GM23338 (cell line): ENCODE results near the gene ITGB5. TPM values are rescaled to one million over a fixed set of nuclear protein-coding genes. Genes with fewer than 3 reads are reported as not detected.

ENCODE experiments used
- ATAC-seq: fragments of 200-7000 bp; cut with Tn5 transposase; 3 replicates; pipeline ENCODE4 v1.9.1; 2020
- DNase-seq: peaks from one replicate; pipeline ENCODE4 v3.0.0-alpha.2; 2015; ENCODE audit warnings: low spot score
- H2AFZ ChIP-seq: fragments of 200-600 bp; sonication (generic); 2 replicates; pipeline ENCODE4 v1.8.0; 2016; ENCODE audit warnings: antibody characterized with exemption, mild to moderate bottlenecking, moderate library complexity
- H3F3A ChIP-seq: fragments of 200-600 bp; sonication (generic); replicated peaks from 2 replicates; pipeline ENCODE4 v1.8.0; 2017; ENCODE audit warnings: antibody characterized with exemption, mixed run types, low read depth
- H3K27ac ChIP-seq: fragments of 200-600 bp; sonication (generic); 2 replicates; pipeline ENCODE4 v1.6.1; 2016; ENCODE audit warnings: low read depth
- H3K27me3 ChIP-seq: fragments of 200-600 bp; sonication (generic); 2 replicates; pipeline ENCODE4 v1.8.0; 2016; ENCODE audit warnings: mild to moderate bottlenecking, mixed run types, moderate library complexity; ENCODE audit not compliant: insufficient read depth
- H3K36me3 ChIP-seq: fragments of 200-600 bp; sonication (generic); 2 replicates; pipeline ENCODE4 v1.8.0; 2016; ENCODE audit warnings: mild to moderate bottlenecking; ENCODE audit not compliant: insufficient read depth
- H3K4me1 ChIP-seq: fragments of 200-600 bp; sonication (generic); 2 replicates; pipeline ENCODE4 v1.8.0; 2016; ENCODE audit warnings: mild to moderate bottlenecking, moderate library complexity; ENCODE audit not compliant: insufficient read depth
- H3K4me2 ChIP-seq: fragments of 200-600 bp; sonication (generic); 2 replicates; pipeline ENCODE4 v1.7.1; 2017; ENCODE audit warnings: mixed run types
- H3K4me3 ChIP-seq: fragments of 200-600 bp; sonication (generic); 2 replicates; pipeline ENCODE4 v1.6.1; 2016; ENCODE audit warnings: mixed run types
- H3K79me2 ChIP-seq: fragments of 200-600 bp; sonication (generic); replicated peaks from 2 replicates; pipeline ENCODE4 v1.8.0; 2017; ENCODE audit warnings: mild to moderate bottlenecking; ENCODE audit not compliant: insufficient read depth
- H3K9me2 ChIP-seq: fragments of 200-600 bp; sonication (generic); 2 replicates; pipeline ENCODE4 v1.8.0; 2017; ENCODE audit not compliant: insufficient read depth
- H4K20me1 ChIP-seq: fragments of 200-600 bp; sonication (generic); replicated peaks from 2 replicates; pipeline ENCODE4 v1.8.0; 2017; ENCODE audit warnings: mild to moderate bottlenecking; ENCODE audit not compliant: insufficient read depth
- H3K27ac Mint-ChIP-seq: 2 replicates; pipeline ENCODE4 v1.8.0; 2020; ENCODE audit warnings: inconsistent platforms, mild to moderate bottlenecking, moderate library complexity, mixed read lengths
- H3K27me3 Mint-ChIP-seq: 3 replicates; pipeline ENCODE4 v1.8.0; 2022; ENCODE audit warnings: low read depth, mild to moderate bottlenecking, moderate library complexity, mixed read lengths, inconsistent platforms; ENCODE audit not compliant: insufficient read depth, poor library complexity
- H3K36me3 Mint-ChIP-seq: 3 replicates; pipeline ENCODE4 v1.8.0; 2021; ENCODE audit warnings: low read depth, mild to moderate bottlenecking, inconsistent platforms, moderate library complexity, mixed read lengths
- H3K4me1 Mint-ChIP-seq: 3 replicates; pipeline ENCODE4 v1.8.0; 2020; ENCODE audit warnings: mild to moderate bottlenecking, inconsistent platforms, mixed read lengths
- H3K4me3 Mint-ChIP-seq: 3 replicates; pipeline ENCODE4 v1.8.0; 2021; ENCODE audit warnings: moderate library complexity, mild to moderate bottlenecking, inconsistent platforms, mixed read lengths
- H3K9me3 Mint-ChIP-seq: 3 replicates; pipeline ENCODE4 v1.8.0; 2020; ENCODE audit warnings: moderate library complexity, mild to moderate bottlenecking, inconsistent platforms, mixed read lengths
- CREB1 ChIP-seq: fragments of 250-450 bp; sonication (Bioruptor Pico); IDR thresholded peaks from 2 replicates; pipeline ENCODE4 v1.5.0; 2020; ENCODE audit warnings: low read depth, mild to moderate bottlenecking, moderate library complexity
- CTCF ChIP-seq, 2 experiments: fragments of 200-600 bp in 1 of 2; sonication (generic) in 1 of 2; conservative IDR thresholded peaks; 2 replicates each; pipeline versions ENCODE4 v1.5.1 to v1.6.1; 2016 to 2017; ENCODE audit warnings: antibody characterized with exemption in 2 of 2, low read depth in 2 of 2, mild to moderate bottlenecking in 2 of 2, moderate library complexity in 1 of 2
- EZH2 ChIP-seq: fragments of 200-600 bp; sonication (generic); IDR thresholded peaks from one replicate; pipeline ENCODE4 v1.8.0; 2017; ENCODE audit warnings: antibody characterized with exemption, mild to moderate bottlenecking, low read depth; ENCODE audit not compliant: unreplicated experiment
- EZH2phosphoT487 ChIP-seq: fragments of 200-600 bp; sonication (generic); IDR thresholded peaks from one replicate; pipeline ENCODE4 v1.8.1; 2018; ENCODE audit warnings: antibody characterized with exemption; ENCODE audit not compliant: unreplicated experiment
- JUNB ChIP-seq: IDR thresholded peaks from one replicate; pipeline ENCODE4 v1.6.1; 2016; ENCODE audit warnings: antibody characterized with exemption; ENCODE audit not compliant: unreplicated experiment
- NANOG ChIP-seq: IDR thresholded peaks from 2 replicates; pipeline ENCODE4 v1.6.1; 2016; ENCODE audit warnings: antibody characterized with exemption, borderline replicate concordance
- POLR2AphosphoS5 ChIP-seq: IDR thresholded peaks from 2 replicates; pipeline ENCODE4 v1.6.1; 2016; ENCODE audit warnings: antibody characterized with exemption, low read depth
- REST ChIP-seq: IDR thresholded peaks from one replicate; pipeline ENCODE4 v1.6.1; 2018; ENCODE audit warnings: antibody characterized with exemption; ENCODE audit not compliant: unreplicated experiment
- STAT1 ChIP-seq: IDR thresholded peaks from one replicate; pipeline ENCODE4 v1.6.1; 2016; ENCODE audit warnings: antibody characterized with exemption; ENCODE audit not compliant: unreplicated experiment
- ZNF114 ChIP-seq: fragments of 250-450 bp; sonication (Bioruptor Pico); IDR thresholded peaks from 2 replicates; pipeline ENCODE4 v1.5.0; 2020; ENCODE audit warnings: mild to moderate bottlenecking, moderate library complexity
- ZNF331 ChIP-seq: fragments of 250-450 bp; sonication (Bioruptor Pico); IDR thresholded peaks from 2 replicates; pipeline ENCODE4 v1.5.0; 2020; ENCODE audit warnings: low read depth, mild to moderate bottlenecking, moderate library complexity
- ZNF462 ChIP-seq: fragments of 250-450 bp; sonication (Bioruptor Pico); IDR thresholded peaks from 2 replicates; pipeline ENCODE4 v1.5.0; 2020; ENCODE audit warnings: mild to moderate bottlenecking, moderate library complexity
- polyA plus RNA-seq: library from polyadenylated mRNA; unstranded; fragments of >200 nt; fragmentation: Nextera tagmentation; extraction: Ambion mirVana; gene quantifications from 2 replicates; pipeline ENCODE4 v1.2.1, GENCODE V29; 2016
- total RNA-seq: library from RNA; depleted of rRNA; stranded (reverse); fragments of >200 nt; shearing (Covaris generic); gene quantifications from 2 replicates; pipeline ENCODE4 v1.2.3, GENCODE V29; 2014
- TF ChIP-seq, protein P1 (sequence below): IDR thresholded peaks from 2 replicates; pipeline ENCODE4 v1.6.1; 2016; ENCODE audit warnings: antibody characterized with exemption

Gene ITGB5
- total and polyA plus RNA-seq, 2 experiments from 2014 or later, result 68.2 to 269 TPM

DNA sequence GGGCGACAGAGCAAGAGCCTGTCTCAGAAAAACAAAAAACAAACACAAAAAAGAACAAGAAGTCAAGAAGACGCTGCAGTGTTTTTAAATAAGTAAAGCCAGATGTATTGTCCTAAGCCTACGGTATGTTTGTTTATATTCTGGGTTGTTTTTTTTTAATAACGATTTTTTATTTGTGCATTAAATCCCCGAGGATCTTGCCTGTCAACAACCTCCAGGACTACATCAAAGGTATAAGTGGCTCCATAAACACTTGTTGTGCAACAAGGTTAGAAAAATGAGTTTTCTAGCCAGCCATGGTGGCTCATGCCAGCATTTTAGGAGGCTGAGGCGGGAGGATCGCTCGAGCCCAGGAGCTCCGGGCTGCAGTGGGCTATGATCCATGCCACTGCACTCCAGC lies 26.1 kb downstream of the ITGB5 start:
- no peak for DNase-seq
- Histone ChIP-seq H2AFZ (no peak overlapping the region), H3K4me3 (no peak overlapping the region), H3K27me3 (no peaks in the 10 kb centered on the region), H3K27ac (peak overlapping the region; percentile 77), H3K9me2 (no peaks in the 10 kb centered on the region), H3F3A (0 out of 2 replicates have a peak, but pooled peaks cover 4% of the 10 kb centered on the region), H3K79me2 (peaks cover 99% of the 10 kb centered on the region), H3K36me3 (peaks cover 5% of the 10 kb centered on the region; the same call in 1 of the 2 replicates), H3K4me2 (no peak overlapping the region), H4K20me1 (peaks cover 36% of the 10 kb centered on the region), H3K4me1 (peaks cover 7% of the 10 kb centered on the region; the same call in 1 of the 2 replicates)
- peaks cover 41% of the 10 kb centered on the region for H3K36me3 Mint-ChIP-seq
- ATAC-seq, result no peak
- TF ChIP-seq ZNF462 (no peak), ZNF114 (no peak), POLR2AphosphoS5 (no peak), NANOG (no peak), CREB1 (CRISPR knock-in tag) (no peak), STAT1 (no peak), EZH2 (no peak), EZH2phosphoT487 (no peak), REST (no peak), CTCF (conservative IDR thresholded peaks at IDR 0.05; ENCODE audit: low read depth in 2 of 2) (no peak), ZNF331 (no peak), JUNB (no peak)
- TF ChIP-seq, protein P1, sequence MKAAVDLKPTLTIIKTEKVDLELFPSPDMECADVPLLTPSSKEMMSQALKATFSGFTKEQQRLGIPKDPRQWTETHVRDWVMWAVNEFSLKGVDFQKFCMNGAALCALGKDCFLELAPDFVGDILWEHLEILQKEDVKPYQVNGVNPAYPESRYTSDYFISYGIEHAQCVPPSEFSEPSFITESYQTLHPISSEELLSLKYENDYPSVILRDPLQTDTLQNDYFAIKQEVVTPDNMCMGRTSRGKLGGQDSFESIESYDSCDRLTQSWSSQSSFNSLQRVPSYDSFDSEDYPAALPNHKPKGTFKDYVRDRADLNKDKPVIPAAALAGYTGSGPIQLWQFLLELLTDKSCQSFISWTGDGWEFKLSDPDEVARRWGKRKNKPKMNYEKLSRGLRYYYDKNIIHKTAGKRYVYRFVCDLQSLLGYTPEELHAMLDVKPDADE, result no peak
- H3K27ac Mint-ChIP-seq, result peak overlapping the region; percentile 83
- H3K4me3 Mint-ChIP-seq, result no peak overlapping the region
- H3K27me3 Mint-ChIP-seq, result peaks cover 6% of the 10 kb centered on the region
- no peaks in the 10 kb centered on the region for H3K9me3 Mint-ChIP-seq
- H3K4me1 Mint-ChIP-seq, result peaks cover 18% of the 10 kb centered on the region
